Neuronal stem cell (in vitro differentiated cells): ENCODE data around the gene PTMA.

ENCODE experiments used
- DNase-seq: peaks from one replicate; pipeline ENCODE4 v3.0.0-alpha.2; 2013; ENCODE audit warnings: low spot score
- H2AFZ ChIP-seq: one replicate; pipeline ENCODE4 v1.6.1; 2013; ENCODE audit warnings: mild to moderate bottlenecking, low read length, inconsistent platforms
- H2AK5ac ChIP-seq: 2 replicates; pipeline ENCODE4 v1.6.1; 2013; ENCODE audit warnings: low read depth, mild to moderate bottlenecking, inconsistent platforms, low read length, moderate library complexity, mixed read lengths
- H2BK120ac ChIP-seq: 2 replicates; pipeline ENCODE4 v1.6.1; 2013; ENCODE audit warnings: low read depth, mild to moderate bottlenecking, inconsistent platforms, low read length, moderate library complexity, mixed read lengths
- H2BK12ac ChIP-seq: one replicate; pipeline ENCODE4 v1.6.1; 2013; ENCODE audit warnings: low read length, inconsistent platforms
- H2BK15ac ChIP-seq: 2 replicates; pipeline ENCODE4 v1.6.1; 2013; ENCODE audit warnings: mild to moderate bottlenecking, low read length, inconsistent platforms, mixed read lengths
- H2BK5ac ChIP-seq: one replicate; pipeline ENCODE4 v1.6.1; 2013; ENCODE audit warnings: inconsistent platforms, mild to moderate bottlenecking, low read length, moderate library complexity
- H3K14ac ChIP-seq: one replicate; pipeline ENCODE4 v1.6.1; 2013; ENCODE audit warnings: low read length, inconsistent platforms
- H3K18ac ChIP-seq: 2 replicates; pipeline ENCODE4 v1.6.1; 2013; ENCODE audit warnings: low read length, inconsistent platforms
- H3K23ac ChIP-seq: 2 replicates; pipeline ENCODE4 v1.6.1; 2013; ENCODE audit warnings: low read depth, mild to moderate bottlenecking, mixed read lengths, low read length, inconsistent platforms; ENCODE audit not compliant: poor library complexity
- H3K27ac ChIP-seq: replicated peaks from 3 replicates; pipeline ENCODE4 v1.5.1; 2013; ENCODE audit warnings: low read length, inconsistent platforms
- H3K27me3 ChIP-seq, 3 experiments: 2 replicates each; pipeline ENCODE4 v1.6.1; 2013; ENCODE audit warnings: low read length in 3 of 3, mild to moderate bottlenecking in 2 of 3, inconsistent platforms in 1 of 3, low read depth in 1 of 3, mixed read lengths in 1 of 3, moderate library complexity in 1 of 3; ENCODE audit not compliant: control insufficient read depth in 3 of 3, insufficient read depth in 3 of 3
- H3K36me3 ChIP-seq, 2 donors: replicated peaks in 1 of 2; 2 replicates each; pipeline ENCODE4 v1.6.1; 2013; ENCODE audit warnings: low read length in 2 of 2; ENCODE audit not compliant: control insufficient read depth in 2 of 2, insufficient read depth in 2 of 2
- H3K4ac ChIP-seq: 2 replicates; pipeline ENCODE4 v1.6.1; 2013; ENCODE audit warnings: inconsistent platforms, mild to moderate bottlenecking, low read length, moderate library complexity
- H3K4me1 ChIP-seq, 2 donors: 1 replicate in 1 of 2; 2 replicates in 1 of 2; pipeline ENCODE4 v1.6.1; 2013; ENCODE audit warnings: low read length in 2 of 2, low read depth in 1 of 2; ENCODE audit not compliant: control insufficient read depth in 2 of 2, insufficient read depth in 1 of 2
- H3K4me2 ChIP-seq: one replicate; pipeline ENCODE4 v1.6.1; 2013; ENCODE audit warnings: mild to moderate bottlenecking, low read length, inconsistent platforms; ENCODE audit not compliant: insufficient read depth, poor library complexity, severe bottlenecking
- H3K4me3 ChIP-seq, 2 donors: 2 replicates each; pipeline ENCODE4 v1.5.1; 2013; ENCODE audit warnings: low read length in 2 of 2, mild to moderate bottlenecking in 2 of 2, inconsistent platforms in 1 of 2, moderate library complexity in 1 of 2
- H3K79me1 ChIP-seq: one replicate; pipeline ENCODE4 v1.6.1; 2013; ENCODE audit warnings: low read depth, mild to moderate bottlenecking, inconsistent platforms, low read length, moderate library complexity
- H3K9ac ChIP-seq: one replicate; pipeline ENCODE4 v1.6.1; 2013; ENCODE audit warnings: mild to moderate bottlenecking, low read depth, low read length, inconsistent platforms; ENCODE audit not compliant: poor library complexity
- H3K9me3 ChIP-seq, 2 donors: replicated peaks in 1 of 2; 2 replicates each; pipeline versions ENCODE3 to v1.6.1; 2013; ENCODE audit warnings: low read length in 2 of 2, mild to moderate bottlenecking in 2 of 2, inconsistent platforms in 1 of 2, low read depth in 1 of 2, mixed read lengths in 1 of 2, moderate library complexity in 1 of 2; ENCODE audit not compliant: control insufficient read depth in 2 of 2, insufficient read depth in 1 of 2
- H4K8ac ChIP-seq: one replicate; pipeline ENCODE4 v1.6.1; 2013; ENCODE audit warnings: low read depth, mild to moderate bottlenecking, inconsistent platforms, low read length, moderate library complexity
- H4K91ac ChIP-seq: one replicate; pipeline ENCODE4 v1.6.1; 2013; ENCODE audit warnings: low read length, low read depth, mild to moderate bottlenecking, inconsistent platforms; ENCODE audit not compliant: poor library complexity
- WGBS, 2 donors: extraction: QIAGEN DNeasy Blood & Tissue Kit; methylation state at CpG; one replicate each; pipeline ENCODE4 v1.1.7; 2013; ENCODE audit warnings: missing lambda C conversion rate in 2 of 2, mixed read lengths in 1 of 2; ENCODE audit not compliant: insufficient read length in 2 of 2, insufficient replicate concordance in 1 of 2; ENCODE audit errors: extremely low coverage in 2 of 2; 5-methylcytosine and 5-hydroxymethylcytosine counted together

The PTMA gene

GRCh38 chr2:231709636-231709980, 1.3 kb downstream of the PTMA start:
- H3K79me1 ChIP-seq: peaks cover 1% of the 10 kb centered on the region
- peaks cover 22 to 42% of the 10 kb centered on the region in 2 donors for H3K36me3 ChIP-seq
- peak overlapping the region; percentile 99 for H3K9ac ChIP-seq
- H2BK120ac ChIP-seq: no peak overlapping the region
- peak overlapping the region; percentile 89 for H3K4me2 ChIP-seq
- no peak overlapping the region for H2BK12ac ChIP-seq
- peak overlapping the region; percentile 71 for H3K27ac ChIP-seq
- H3K23ac ChIP-seq: peak overlapping the region; percentile 83
- no peak overlapping the region for H2AFZ ChIP-seq
- peaks cover 24% of the 10 kb centered on the region in 2 donors for H3K4me1 ChIP-seq
- H3K18ac ChIP-seq: peak overlapping the region; percentile 100
- peak overlapping the region; percentile 93 for H2BK5ac ChIP-seq
- H3K4me3 ChIP-seq: peak overlapping the region; percentile 82 to 96
- peak overlapping the region; percentile 97 for H2AK5ac ChIP-seq
- no CpG with 5 or more reads among the region's 33 CpGs for WGBS, 2 donors
- H3K4ac ChIP-seq: no peak overlapping the region
- H3K9me3 ChIP-seq: peaks cover 0 to 11% of the 10 kb centered on the region in 2 donors
- H3K27me3 ChIP-seq: no peaks in the 10 kb centered on the region
- DNase-seq: no peak
- no peak overlapping the region for H4K8ac ChIP-seq
- no peak overlapping the region for H4K91ac ChIP-seq
- peak overlapping the region; percentile 87 for H3K14ac ChIP-seq
- no peak overlapping the region for H2BK15ac ChIP-seq

GRCh38 chr2:231709981-231710798, 1.9 kb downstream of the PTMA start:
- H2BK120ac ChIP-seq: no peak overlapping the region
- no peaks in the 10 kb centered on the region for H3K27me3 ChIP-seq
- H4K8ac ChIP-seq: no peak overlapping the region
- no peak overlapping the region for H2BK15ac ChIP-seq
- H3K4me1 ChIP-seq: peaks cover 24 to 26% of the 10 kb centered on the region in 2 donors
- peak overlapping the region; percentile 93 for H2BK5ac ChIP-seq
- no peak overlapping the region for H2AFZ ChIP-seq
- peaks cover 1% of the 10 kb centered on the region for H3K79me1 ChIP-seq
- H3K36me3 ChIP-seq: peaks cover 22 to 42% of the 10 kb centered on the region in 2 donors
- H3K18ac ChIP-seq: peak overlapping the region; percentile 97
- H3K4me3 ChIP-seq: peak overlapping the region; percentile 82 to 96
- H3K4me2 ChIP-seq: peak overlapping the region; percentile 89
- H4K91ac ChIP-seq: no peak overlapping the region
- H3K27ac ChIP-seq: peak overlapping the region; percentile 71
- H3K14ac ChIP-seq: peak overlapping the region; percentile 87
- peak overlapping the region; percentile 83 for H3K23ac ChIP-seq
- H3K9me3 ChIP-seq: peaks cover 0 to 10% of the 10 kb centered on the region in 2 donors
- H3K4ac ChIP-seq: no peak overlapping the region
- H3K9ac ChIP-seq: peak overlapping the region; percentile 99
- H2AK5ac ChIP-seq: peak overlapping the region; percentile 97
- WGBS, 2 donors: no CpG with 5 or more reads among the region's 105 CpGs
- DNase-seq: peak; percentile 81
- no peak overlapping the region for H2BK12ac ChIP-seq

GRCh38 chr2:231710799-231711676, 2.7 kb downstream of the PTMA start:
- Histone ChIP-seq H3K9me3 (peaks cover 0 to 2% of the 10 kb centered on the region in 2 donors), H3K9ac (peak overlapping the region; percentile 91), H2BK15ac (no peak overlapping the region), H3K4me2 (peak overlapping the region; percentile 89), H3K79me1 (no peaks in the 10 kb centered on the region), H4K8ac (no peak overlapping the region), H2BK5ac (no peak overlapping the region), H3K36me3 (peaks cover 26 to 42% of the 10 kb centered on the region in 2 donors), H2AFZ (no peak overlapping the region), H3K27ac (peak overlapping the region; percentile 47), H2BK12ac (no peak overlapping the region), H3K27me3 (no peaks in the 10 kb centered on the region), H3K4me3 (peak overlapping the region; percentile 82 to 96), H3K18ac (peak overlapping the region; percentile 71), H4K91ac (no peak overlapping the region), H3K23ac (no peak overlapping the region), H3K14ac (no peak overlapping the region), H3K4ac (no peak overlapping the region), H3K4me1 (peaks cover 21 to 24% of the 10 kb centered on the region in 2 donors), H2BK120ac (no peak overlapping the region), H2AK5ac (peak overlapping the region; percentile 51)
- no CpG with 5 or more reads among the region's 43 CpGs for WGBS, 2 donors
- DNase-seq: no peak
